Left renal pelvis (tissue), 4 donors: ENCODE results near the gene MED9. TPM values are rescaled to one million over a fixed set of nuclear protein-coding genes. Genes with fewer than 3 reads are reported as not detected.
A peak's percentile ranks its signal among the peaks of the same experiment; 100 is the strongest.
"Not testable (repeated sequence)": the region's sequence is repeated elsewhere in the genome, so short reads cannot be mapped to it uniquely, and the experiment has no call there.

Experiments
- DNase-seq, 4 donors: peaks; one replicate each; pipeline ENCODE4 v3.0.0-alpha.2; 2013; ENCODE audit warnings: low read depth in 4 of 4, low spot score in 3 of 4
- polyA plus RNA-seq, 4 donors: library from polyadenylated mRNA; unstranded; fragments of 120-200 nt; gene quantifications; one replicate each; pipeline ENCODE4 v1.2.1, GENCODE V29; 2013; ENCODE audit not compliant: insufficient read length in 4 of 4

The MED9 gene, protein sequence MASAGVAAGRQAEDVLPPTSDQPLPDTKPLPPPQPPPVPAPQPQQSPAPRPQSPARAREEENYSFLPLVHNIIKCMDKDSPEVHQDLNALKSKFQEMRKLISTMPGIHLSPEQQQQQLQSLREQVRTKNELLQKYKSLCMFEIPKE
- 10 to 100 TPM; 13.0 to 23.8 (median 20.8) TPM for polyA plus RNA-seq

DNA sequence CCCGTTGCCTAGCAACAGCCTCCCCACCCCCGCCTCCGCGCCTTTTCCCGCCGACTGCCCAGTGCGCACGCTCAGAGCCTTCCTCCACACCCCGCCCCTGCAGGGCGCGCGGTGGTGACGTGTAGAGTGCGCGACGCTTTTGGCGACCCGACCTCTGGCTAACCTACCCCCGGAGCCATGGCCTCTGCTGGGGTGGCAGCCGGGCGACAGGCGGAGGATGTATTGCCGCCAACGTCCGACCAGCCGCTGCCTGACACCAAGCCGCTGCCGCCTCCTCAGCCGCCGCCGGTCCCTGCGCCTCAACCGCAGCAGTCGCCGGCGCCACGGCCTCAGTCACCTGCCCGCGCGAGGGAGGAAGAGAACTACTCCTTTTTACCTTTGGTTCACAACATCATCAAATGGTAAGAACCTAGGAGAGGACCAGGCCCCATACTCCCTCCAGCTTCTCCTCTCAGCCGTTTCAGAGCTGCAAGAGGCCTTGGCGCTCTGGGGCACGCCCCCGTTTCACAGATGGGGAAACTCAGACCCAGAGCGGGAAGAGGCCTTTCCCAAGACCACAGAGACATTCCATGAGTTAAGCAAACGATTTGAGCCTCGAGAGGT, at the start of gene MED9:
TSS of gene MED9 (plus strand) at position 136 of the 603 bp plus-strand sequence. CDS start at position 178, 42 bp downstream.
- peak; percentile 79 to 85 (median 83) for DNase-seq

DNA sequence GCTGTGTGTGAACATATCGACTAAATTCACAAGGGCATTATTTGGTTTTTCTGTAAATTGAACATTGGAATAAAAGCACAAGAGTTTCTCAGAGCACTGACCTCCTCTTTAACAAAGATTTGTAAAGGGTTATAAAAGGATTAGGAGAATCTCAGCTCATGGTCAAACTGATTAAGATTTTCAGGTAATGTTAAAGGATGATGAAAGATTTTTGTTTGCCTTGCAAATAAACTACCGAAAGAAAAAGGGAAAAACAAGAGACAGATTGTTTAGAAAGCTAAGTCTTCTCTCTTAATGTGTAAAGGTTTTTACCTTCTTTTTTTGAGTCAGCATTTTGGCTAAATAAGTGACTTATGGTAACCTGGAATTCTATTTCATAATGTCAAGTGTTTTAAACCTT, 47.6 kb upstream of the MED9 start:
- DNase-seq: no peak

DNA sequence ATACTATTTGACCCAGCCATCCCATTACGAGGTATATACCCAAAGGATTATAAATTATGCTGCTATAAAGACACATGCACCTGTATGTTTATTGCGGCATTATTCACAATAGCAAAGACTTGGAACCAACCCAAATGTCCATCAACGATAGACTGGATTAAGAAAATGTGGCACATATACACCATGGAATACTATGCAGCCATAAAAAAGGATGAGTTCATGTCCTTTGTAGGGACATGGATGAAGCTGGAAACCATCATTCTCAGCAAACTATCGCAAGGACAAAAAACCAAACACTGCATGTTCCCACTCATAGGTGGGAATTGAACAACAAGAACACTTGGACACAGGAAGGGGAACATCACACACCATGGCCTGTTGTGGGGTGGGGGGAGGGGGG, 45.9 kb upstream of the MED9 start:
- DNase-seq: not testable (repeated sequence)

DNA sequence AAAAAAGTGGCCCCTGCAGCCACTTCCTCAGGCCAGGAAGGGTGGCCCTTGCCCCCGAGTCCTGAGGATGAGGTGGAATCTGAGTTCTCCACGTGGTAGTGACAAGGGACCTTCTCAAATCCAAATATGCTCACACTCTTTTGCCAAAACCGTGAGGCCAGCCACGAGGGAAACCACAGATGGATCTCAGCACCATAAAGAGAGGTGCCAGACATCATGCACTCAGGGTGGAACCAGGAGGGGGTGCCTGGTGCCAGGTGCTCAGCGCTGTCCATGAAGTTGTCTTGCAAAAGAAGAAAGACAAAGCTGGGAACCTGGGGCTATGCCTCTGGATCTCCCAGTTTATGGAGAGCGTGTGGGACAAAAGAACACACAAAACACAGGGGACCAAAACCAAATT, 45.2 kb upstream of the MED9 start:
- DNase-seq: no peak

DNA sequence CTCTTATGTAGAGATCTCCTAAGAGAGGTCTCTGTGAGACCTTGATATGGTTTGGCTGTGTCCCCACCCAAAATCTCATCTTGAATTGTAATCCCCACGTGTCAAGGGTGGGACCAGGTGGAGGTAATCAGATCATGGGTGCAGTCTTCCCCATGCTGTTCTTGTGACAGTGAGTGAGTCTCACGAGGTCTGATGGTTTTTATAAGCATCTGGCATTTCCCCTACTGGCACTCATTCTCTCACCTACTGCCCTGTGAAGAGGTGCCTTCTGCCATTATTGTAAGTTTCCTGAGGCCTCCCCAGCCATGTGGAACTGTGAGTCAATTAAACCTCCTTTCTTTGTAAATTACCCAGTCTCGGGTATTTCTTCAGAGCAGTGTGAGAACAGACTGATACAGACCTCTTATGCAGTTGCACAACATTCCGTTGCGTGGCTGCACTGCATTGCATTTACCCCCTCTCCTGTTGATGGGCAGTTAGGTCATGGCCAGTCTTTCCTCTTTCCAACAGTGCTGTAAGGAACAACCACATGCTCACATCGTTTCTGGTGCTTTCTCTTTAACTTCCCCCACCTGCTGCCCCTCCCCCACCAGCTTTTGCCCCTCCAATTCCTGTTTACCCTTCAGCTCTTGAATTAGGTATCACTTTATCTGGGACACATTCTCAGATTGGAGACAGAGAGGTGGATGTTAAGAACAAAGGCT, 43.6 kb upstream of the MED9 start:
- DNase-seq: no peak

DNA sequence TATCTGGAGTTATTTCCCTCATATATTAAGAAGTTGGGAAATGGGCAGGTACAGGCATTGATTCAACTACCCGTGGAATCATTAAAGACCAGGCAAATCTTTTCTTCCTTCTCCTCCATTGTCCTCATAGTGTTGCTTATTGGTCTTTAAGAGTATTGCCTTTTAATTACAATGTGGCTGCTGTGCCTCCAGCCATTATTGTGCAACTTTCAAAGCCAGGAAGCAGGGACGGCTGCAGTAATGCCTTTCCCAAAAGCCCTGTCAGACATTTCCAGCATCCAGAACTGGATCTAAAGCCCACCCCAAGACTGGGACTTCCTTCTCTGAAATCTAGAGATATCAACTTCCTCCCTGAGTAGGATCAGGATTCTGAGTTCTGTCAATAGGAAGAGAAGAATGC, 42.3 kb upstream of the MED9 start:
- DNase-seq: no peak

DNA sequence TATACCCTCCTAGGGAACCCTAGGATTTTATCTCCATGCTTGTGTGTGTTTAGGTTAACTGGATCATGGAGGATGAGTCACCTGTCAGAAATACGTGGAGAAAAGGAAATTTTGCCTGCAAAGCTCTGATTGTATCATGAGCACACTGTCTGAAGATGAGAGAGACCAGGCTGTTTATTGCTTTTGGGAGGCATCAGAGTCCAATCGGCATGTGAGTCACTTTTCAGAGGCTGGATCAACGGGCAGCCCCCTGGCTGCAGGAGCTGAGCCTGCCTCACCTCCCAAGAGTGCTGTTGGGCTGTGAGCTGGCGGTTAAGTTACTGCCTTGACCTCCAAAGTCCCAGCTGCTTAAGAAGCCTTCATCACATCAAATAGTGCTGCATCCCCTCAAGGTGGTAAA, 41.5 kb upstream of the MED9 start:
- DNase-seq: no peak

DNA sequence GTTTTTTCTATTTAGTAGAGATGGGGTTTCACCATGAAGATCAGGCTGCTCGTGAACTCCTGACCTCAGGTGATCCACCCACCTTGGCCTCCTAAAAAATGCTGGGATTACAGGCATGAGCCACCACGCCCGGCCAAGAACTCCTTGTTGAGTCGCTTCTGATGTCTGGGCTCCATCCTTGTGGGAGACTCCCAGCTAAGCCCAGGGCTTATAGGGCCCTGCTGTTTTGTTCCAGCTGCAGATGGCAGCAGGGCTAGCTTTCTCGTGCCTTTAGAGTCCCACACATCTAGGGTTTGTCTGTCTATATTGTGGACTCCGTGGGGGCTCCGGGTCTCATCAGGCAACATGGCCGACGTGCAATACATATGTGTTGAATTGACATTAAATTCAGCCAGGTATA, 39.3 kb upstream of the MED9 start:
- DNase-seq: no peak

DNA sequence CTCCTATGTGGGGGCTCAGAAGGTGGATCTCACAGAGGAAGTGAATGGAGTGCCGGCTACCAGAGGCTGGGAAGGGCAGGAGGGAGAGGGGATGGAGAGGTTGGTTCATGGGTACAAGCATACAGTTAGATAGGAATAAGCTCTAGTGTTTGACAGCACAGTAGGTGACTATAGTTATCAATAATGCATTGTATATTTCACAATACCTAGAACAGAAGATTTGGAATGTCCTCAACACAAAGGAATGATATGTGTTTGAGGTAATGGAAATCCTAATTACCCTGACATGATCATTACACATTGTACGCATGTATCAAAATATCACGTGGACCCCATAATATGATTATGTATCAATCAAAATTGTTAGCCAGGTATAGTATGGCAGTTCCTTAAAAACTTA, 38.9 kb upstream of the MED9 start:
- no peak for DNase-seq

DNA sequence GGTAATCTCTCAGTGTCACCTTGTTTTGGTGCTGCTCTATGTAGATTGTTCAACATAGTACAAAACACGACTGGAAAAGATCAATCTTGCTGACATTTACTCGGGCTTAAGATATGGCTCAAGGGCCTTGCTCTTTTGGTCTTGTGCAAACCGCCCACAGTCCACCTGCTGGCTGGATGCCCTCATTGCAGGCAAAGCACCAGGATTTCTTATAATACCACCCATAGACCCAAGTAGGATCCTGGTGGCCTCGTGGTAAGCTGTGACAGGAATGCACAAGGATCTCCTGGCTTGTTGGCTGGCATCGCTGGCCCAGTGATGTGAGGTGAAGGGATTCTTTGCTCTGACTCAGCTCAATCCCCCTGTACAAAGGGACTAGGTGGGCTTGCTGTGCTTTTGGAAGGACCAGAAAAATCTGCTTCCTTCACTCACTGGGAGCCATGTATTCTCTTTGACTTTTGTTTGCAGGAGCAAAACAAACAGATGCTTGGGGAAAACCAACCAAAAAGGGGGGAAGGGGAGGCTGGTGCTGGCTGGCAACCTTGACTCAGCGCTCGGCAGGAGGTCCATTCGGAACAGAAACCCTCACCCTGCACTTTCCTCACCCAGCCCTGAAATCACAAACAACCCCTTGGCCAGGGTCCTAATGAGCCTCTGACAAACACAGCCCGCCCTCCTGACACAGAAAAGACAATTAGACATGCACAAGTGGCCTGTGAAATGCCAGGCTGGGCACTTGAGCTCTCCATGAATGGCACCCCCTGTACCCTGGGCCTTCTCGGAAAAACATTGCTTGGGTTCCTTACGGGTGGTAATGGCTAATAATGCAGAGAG, 36.6 kb upstream of the MED9 start:
- no peak for DNase-seq

DNA sequence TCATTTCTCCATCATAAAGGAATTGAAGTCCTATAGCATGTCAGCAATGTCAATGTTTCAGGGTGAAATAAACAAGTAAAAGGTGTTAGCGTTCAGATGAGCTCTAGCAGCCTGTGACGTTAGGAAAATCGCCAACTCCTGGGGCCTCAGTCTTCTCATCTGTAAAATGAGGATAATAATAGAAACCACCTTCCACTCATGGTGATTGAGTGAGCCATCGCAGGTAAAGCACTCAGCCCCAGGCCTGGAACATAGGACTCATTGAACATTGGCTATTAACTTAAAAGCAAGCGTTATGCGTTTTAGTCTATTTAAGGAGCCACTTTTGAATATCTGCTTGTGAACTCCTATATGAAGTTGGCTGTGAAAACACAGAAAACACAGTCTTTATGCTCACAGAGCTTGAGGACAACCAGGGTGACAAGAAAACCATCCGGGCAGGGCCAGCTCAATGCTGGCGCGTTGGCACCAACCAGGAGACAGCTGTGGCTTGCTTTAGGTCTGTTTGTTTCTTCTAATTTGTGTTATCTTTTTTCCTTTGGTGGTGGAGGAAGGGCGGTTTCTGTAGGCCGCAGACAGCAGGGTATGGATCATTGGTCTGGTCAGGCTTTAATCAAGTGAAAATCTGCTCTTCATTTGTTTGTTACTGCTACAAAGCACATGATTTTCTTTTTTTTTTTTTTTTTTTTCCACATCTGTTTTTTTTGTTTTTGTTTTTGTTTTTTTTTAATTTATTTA, 35.7 kb upstream of the MED9 start:
- DNase-seq: no peak

DNA sequence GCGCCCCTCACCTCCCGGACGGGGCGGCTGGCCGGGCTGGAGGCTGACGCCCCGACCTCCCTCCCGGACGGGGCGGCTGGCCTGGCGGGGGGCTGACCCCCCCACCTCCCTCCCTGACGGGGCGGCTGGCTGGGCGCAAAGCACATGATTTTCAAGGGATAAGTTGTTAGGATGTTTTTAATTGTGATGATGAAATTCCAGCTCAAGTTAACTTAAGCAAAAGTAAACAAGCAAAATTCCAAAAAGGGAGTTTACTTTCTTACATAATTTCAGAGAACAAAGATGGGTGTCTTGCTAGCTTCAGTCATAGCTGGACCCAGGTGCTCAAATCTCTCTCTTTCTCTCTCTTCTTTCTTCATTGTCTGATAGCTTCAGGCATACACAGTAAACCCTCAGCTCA, 33.6 kb upstream of the MED9 start:
- no peak for DNase-seq

DNA sequence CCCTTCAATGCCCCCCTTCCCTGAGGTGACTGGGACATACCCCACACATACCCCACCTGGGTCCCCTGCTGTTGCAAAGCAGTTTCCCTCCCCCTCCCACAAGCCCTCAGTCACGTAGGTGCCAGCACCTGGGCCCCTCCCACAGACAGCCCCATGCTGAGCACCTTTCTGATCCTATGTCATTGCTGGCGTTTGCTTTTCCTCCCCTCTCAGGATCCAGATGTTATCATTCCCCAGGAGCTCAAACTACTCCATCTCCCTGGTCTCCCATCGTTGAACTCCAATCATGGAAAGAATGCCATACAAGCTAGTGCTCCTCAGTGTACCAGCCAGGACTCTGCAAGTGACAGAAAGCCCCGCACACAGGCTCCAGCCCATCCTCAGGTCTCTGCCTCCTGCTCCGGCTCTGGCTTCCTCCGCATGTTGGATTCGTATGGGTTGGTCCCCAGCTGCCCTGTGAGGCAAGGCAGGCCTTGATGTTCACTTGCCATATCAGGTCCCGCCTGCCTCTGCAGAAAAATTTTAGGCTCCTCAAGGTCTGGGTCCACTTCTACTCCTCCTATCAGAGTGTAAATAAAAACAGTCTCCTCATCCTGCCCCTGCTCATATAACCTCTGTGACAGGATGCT, 31.4 kb upstream of the MED9 start:
- no peak for DNase-seq

DNA sequence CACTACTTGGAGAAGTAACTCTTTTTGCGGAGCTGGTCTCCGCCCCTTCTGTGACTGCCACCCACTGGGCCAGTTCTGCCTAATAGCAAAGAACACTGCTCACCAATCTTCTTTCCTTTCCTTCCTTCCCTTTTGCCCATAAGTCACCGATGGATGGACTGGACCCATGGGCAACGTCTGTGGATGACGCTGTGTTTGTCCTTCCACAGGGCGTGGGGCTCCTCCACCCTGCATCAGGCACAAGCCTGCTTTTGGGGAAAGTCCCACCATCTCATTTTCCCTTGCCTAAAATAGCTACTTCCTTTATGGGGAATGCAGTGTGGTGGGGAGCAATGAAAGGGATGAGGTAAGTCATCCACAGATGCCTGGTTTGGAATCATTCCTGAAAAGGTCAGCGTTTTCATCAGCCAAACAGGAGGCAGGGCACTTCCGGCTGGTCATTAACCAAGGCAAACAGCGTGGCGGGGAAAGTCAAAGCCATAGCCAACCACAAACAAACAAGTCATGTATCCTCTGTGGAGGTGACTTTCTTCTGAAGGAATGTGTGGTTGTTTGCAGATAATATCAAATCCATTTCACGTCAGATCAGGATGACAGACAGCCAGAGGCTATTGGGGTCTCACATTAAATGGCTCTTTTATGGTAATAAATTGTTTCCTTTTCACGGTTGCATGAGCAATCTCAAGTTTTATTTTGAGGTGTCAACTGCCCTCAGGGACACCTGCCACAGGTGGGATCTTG, 30.7 kb upstream of the MED9 start:
- peak in 3 of 4 donors; percentile 21 to 44 (median 36) for DNase-seq

DNA sequence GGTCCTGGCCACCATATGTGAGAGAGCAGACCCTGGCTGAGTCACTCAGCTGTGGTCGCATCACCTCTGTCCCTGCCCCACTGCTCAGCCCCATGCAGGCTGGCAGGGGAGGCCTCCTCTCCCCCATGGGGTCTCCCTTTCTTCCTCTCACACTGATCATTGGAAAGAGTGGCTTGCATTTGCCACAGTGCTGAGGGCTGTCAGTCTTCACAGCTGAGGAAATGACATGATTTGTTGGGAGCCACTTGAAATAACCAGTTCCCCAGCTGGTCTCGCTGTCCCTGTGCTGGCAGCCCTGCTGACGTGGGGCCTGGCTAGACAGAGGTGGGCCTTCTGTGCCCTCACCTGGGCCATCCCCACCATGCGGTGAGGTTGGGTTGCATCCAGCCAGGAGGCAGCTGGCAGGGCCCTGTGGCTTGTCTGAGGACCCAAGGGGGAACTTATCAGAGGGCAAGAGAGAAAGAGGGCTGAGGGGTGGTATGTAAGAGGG, 30.1 kb upstream of the MED9 start:
- DNase-seq: no peak

DNA sequence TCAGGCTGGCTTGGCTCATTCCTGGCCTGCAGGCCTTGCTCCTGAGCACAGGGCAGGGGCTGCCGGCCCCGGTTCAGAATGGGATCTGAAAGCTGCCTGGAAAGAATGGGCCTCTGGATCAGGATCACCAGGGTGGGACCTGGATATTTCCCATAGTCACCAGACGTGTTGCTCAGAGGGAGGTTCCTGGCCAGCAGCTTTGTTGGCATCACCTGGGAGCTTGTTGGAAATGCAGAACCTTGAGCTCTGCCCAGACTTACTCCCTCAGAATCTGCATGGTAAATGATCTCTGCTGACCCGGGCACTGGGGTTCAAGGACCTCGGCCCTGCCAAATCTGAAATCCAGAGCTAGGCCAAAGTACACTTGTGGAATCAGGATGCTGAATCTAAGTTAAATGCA, 29.5 kb upstream of the MED9 start:
- no peak for DNase-seq

DNA sequence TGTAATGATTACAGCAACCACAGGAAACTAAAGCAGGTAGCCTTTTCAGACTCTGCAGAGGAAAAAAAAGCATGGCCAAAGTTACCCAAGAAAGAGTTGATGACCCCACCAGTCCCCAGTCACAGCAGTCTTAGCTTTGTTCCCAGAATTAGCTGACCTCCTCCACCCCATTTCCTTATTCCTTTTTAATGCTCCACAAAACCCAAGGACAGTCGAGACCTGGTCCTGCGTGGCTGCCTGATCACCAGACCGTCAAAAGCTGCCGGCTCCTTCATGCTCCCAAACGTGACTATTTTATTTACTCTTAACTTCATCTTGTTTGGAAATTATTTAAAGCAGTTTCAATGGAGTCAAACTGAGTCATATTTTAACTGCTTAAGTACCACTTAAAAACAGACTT, 28.7 kb upstream of the MED9 start:
- no peak for DNase-seq

DNA sequence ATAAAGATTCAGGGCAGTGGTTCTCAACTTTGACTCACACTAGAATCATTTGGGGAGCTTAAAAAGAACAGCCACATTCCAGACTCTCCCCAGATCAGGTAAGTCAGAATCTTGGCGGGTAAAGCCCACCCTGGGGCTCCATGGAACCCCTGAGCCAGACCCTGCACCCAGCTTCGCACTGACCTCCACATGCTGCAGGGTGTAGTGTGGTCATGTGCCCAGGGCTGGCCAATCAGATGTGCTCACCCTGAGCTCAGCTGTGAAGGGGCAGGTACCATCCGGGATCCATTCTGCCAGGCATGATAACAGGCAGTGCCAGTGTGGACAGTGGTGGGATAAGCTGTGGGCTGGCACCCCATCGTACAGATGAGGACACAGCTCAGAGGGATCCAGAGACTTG, 28.1 kb upstream of the MED9 start:
- no peak for DNase-seq

DNA sequence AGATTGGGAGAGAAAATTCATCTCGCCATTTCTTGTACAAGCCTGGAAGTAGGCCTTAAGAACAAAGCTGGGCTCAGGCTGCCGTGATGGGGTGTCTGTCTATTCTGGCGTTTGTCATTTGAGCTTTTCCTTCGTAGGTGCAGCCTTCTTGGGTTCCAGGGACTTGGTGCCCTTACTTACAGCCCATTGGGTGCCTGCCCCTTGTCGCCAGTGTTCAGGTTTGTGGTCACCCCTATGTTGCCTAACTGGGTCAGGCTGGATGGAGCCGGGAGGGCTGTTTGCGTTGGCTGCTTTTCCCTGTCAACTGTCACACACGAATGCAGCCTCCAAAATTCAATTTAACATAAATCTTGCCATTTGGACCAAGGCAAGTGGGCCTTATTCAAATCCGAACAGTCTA, 23.7 kb upstream of the MED9 start:
- no peak for DNase-seq
